Panc1 (cell line): Measurements from ENCODE around the gene C20orf204. TPM values are rescaled to one million over a fixed set of nuclear protein-coding genes. Genes with fewer than 3 reads are reported as not detected.
A peak's percentile ranks its signal among the peaks of the same experiment; 100 is the strongest.

ENCODE experiments used
- ATAC-seq: fragments of 200-7000 bp; cut with Tn5 transposase; 2 replicates; pipeline ENCODE4 v1.9.1; 2020; ENCODE audit warnings: mild to moderate bottlenecking, moderate library complexity
- BruUV-seq: library from RNA; stranded (reverse); fragments of 400-500 nt; replicated peaks from 2 replicates; lab custom pipeline; 2021; lab: Mats Ljungman, UMichigan
- CTCF ChIA-PET: fragments of 300-600 bp; sonication (Branson Sonifier 250); formaldehyde crosslinking; loops from one replicate; lab custom pipeline; 2022; ENCODE audit warnings: antibody characterized with exemption; lab: Charles Lee
- POLR2A ChIA-PET: fragments of 300-600 bp; sonication (Branson Sonifier 250); formaldehyde crosslinking; loops from one replicate; lab custom pipeline; 2022; ENCODE audit warnings: antibody characterized with exemption; lab: Charles Lee
- DNase-seq: peaks from one replicate; pipeline ENCODE4 v3.0.0-alpha.2; 2010; ENCODE audit warnings: low read depth, low spot score
- H3K27ac ChIP-seq: 2 replicates; pipeline ENCODE4 v1.5.1; 2011; ENCODE audit warnings: mild to moderate bottlenecking, low read length, inconsistent platforms
- H3K27me3 ChIP-seq: fragments of 200-500 bp; sonication (Bioruptor generic); 2 replicates; pipeline ENCODE4 v1.6.0; 2014; ENCODE audit warnings: low read length, inconsistent platforms; ENCODE audit not compliant: control insufficient read depth, insufficient read depth
- H3K36me3 ChIP-seq: fragments of 200-500 bp; sonication (Bioruptor generic); 2 replicates; pipeline ENCODE4 v1.5.1; 2014; ENCODE audit warnings: inconsistent platforms, mild to moderate bottlenecking, low read length, moderate library complexity; ENCODE audit not compliant: control insufficient read depth, insufficient read depth
- H3K4me1 ChIP-seq: 2 replicates; pipeline ENCODE4 v1.5.1; 2011; ENCODE audit warnings: inconsistent platforms, mild to moderate bottlenecking, low read length, moderate library complexity; ENCODE audit not compliant: control insufficient read depth, insufficient read depth
- H3K4me3 ChIP-seq, 2 experiments: 2 replicates each; pipeline ENCODE4 v1.5.1; 2011 to 2012; ENCODE audit warnings: low read depth in 2 of 2, low read length in 2 of 2, mild to moderate bottlenecking in 2 of 2, inconsistent platforms in 1 of 2, moderate library complexity in 1 of 2
- H3K9me3 ChIP-seq: fragments of 200-500 bp; sonication (Bioruptor generic); 2 replicates; pipeline ENCODE4 v1.5.1; 2014; ENCODE audit warnings: low read depth, mild to moderate bottlenecking, inconsistent platforms, low read length, moderate library complexity; ENCODE audit not compliant: control insufficient read depth, insufficient read depth
- CTCF ChIP-seq: fragments of 450-650 bp; IDR thresholded peaks from 2 replicates; pipeline ENCODE4 v1.5.1; 2017; ENCODE audit warnings: mild to moderate bottlenecking
- POLR2AphosphoS5 ChIP-seq: IDR thresholded peaks from 2 replicates; pipeline ENCODE4 v1.6.1; 2012; ENCODE audit warnings: mild to moderate bottlenecking, low read depth, low read length, moderate library complexity
- REST ChIP-seq, 2 experiments: IDR thresholded peaks; 2 replicates each; pipeline ENCODE4 v1.6.1; 2011 to 2012; ENCODE audit warnings: low read depth in 2 of 2, control low read depth in 1 of 2, low read length in 1 of 2, mild to moderate bottlenecking in 1 of 2, moderate library complexity in 1 of 2; ENCODE audit not compliant: insufficient read depth in 1 of 2
- SIN3A ChIP-seq: IDR thresholded peaks from 2 replicates; pipeline ENCODE4 v1.6.1; 2012; ENCODE audit warnings: low read depth, mild to moderate bottlenecking, low read length, moderate library complexity, borderline replicate concordance; ENCODE audit not compliant: insufficient read depth
- TCF7L2 ChIP-seq: IDR thresholded peaks from 2 replicates; pipeline ENCODE4 v1.6.1; 2011; ENCODE audit warnings: mild to moderate bottlenecking, low read depth, low read length, inconsistent platforms
- in situ Hi-C: cut with HindIII; loops from 2 replicates; pipeline ENCODE4 v1.10.0; 2016; ENCODE audit warnings: low sequenced_read_pairs, low pct_unique_long_range_greater_than_20kb
- intact Hi-C: fragments of 100-400 bp; cut with micrococcal nuclease; formaldehyde crosslinking; loops from one replicate; pipeline ENCODE4 v1.10.0; 2022; ENCODE audit not compliant: unreplicated experiment
- total RNA-seq: library from RNA; stranded (reverse); gene quantifications from one replicate; pipeline ENCODE4 v1.2.1, GENCODE V29; 2021; ENCODE audit not compliant: unreplicated experiment

Gene C20orf204
- total RNA-seq, 1 experiment from 2014 or later, result 1.9 TPM

- TSS peak; percentile 86 for BruUV-seq
- H3K4me1 ChIP-seq, result peaks cover 30% of the 10 kb centered on the region
- peak overlapping the region; percentile 67 to 72 for H3K4me3 ChIP-seq
- H3K36me3 ChIP-seq, result no peaks in the 10 kb centered on the region
- no peaks in the 10 kb centered on the region for H3K9me3 ChIP-seq
- peak overlapping the region; percentile 74 for H3K27ac ChIP-seq
- H3K27me3 ChIP-seq, result no peaks in the 10 kb centered on the region
- ATAC-seq (peak; percentile 15; the same call in 1 of the 2 replicates), DNase-seq (no peak)
- in situ Hi-C loops (no loop called here), intact Hi-C loops (no loop called here)
- ChIA-PET POLR2A (interaction anchor here (0.6 kb wide), 1 partner anchor 143 kb away, joined by 5 read pairs; no protein-coding TSS in a partner anchor), CTCF (interaction anchor here (1.0 kb wide), 2 partner anchors 20 to 25 kb away, joined by 3 to 4 read pairs; no protein-coding TSS in a partner anchor)
- TF ChIP-seq POLR2AphosphoS5, result no peak; the same call in 1 of the 2 replicates
- TF ChIP-seq SIN3A, result no peak
- no peak for TF ChIP-seq CTCF
- no peak for TF ChIP-seq TCF7L2
- no peak for TF ChIP-seq REST (IDR thresholded peaks at IDR 0.05; ENCODE audit: insufficient read depth in 1 of 2, low read depth in 2 of 2, low read length in 1 of 2)
Measured at GRCh38 chr20:64063389-64064144, 27.6 kb downstream of the C20orf204 start.

GRCh38 chr20:64064145-64064698 is 28.2 kb downstream of the C20orf204 start:
- Histone ChIP-seq H3K27ac (peak overlapping the region; percentile 74), H3K36me3 (no peaks in the 10 kb centered on the region), H3K9me3 (no peaks in the 10 kb centered on the region), H3K4me1 (peaks cover 30% of the 10 kb centered on the region), H3K27me3 (no peaks in the 10 kb centered on the region), H3K4me3 (peak overlapping the region; percentile 67 to 72)
- DNase-seq, result no peak
- no peak for TF ChIP-seq POLR2AphosphoS5
- in situ Hi-C loops (no loop called here), intact Hi-C loops (no loop called here)
- no TSS peak for BruUV-seq
- no peak for ATAC-seq
- CTCF ChIA-PET, result no interaction called here
- POLR2A ChIA-PET, result interaction anchor here (0.6 kb wide), 1 partner anchor 11 kb away, joined by 3 read pairs; no protein-coding TSS in a partner anchor
